ENCODE measurements around the gene DTNA.

DNA sequence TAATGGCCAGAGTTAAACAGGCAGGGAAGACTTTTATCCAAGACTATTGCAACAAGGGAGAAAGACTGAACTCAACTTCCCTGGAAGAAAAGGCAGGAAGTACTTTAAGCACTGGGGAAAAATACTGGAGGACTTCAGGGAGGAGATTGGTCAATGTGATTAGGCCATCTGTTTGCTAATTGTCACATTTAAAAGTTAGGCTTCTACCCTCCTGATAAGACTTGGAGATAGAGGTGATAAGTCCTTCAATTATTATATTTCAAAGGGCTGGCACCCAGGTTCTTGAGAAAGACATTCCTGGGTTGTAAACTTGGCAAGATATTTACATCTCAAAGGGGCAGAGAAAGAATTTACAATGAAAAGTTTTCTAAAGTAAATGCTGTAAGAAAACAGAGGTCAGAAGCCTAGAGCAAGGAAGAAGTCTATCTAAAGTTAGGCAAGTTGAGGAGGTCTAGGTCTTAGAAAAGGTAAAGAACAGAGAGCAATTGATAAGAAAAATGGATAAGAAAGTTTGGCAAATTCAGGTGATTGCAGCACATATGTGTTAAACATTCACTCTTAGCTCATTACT is 48.4 kb downstream of the DTNA start:
- TF ChIP-seq POLR2A (IDR thresholded peaks at IDR 0.05), result no peak
- TF ChIP-seq, protein P1, sequence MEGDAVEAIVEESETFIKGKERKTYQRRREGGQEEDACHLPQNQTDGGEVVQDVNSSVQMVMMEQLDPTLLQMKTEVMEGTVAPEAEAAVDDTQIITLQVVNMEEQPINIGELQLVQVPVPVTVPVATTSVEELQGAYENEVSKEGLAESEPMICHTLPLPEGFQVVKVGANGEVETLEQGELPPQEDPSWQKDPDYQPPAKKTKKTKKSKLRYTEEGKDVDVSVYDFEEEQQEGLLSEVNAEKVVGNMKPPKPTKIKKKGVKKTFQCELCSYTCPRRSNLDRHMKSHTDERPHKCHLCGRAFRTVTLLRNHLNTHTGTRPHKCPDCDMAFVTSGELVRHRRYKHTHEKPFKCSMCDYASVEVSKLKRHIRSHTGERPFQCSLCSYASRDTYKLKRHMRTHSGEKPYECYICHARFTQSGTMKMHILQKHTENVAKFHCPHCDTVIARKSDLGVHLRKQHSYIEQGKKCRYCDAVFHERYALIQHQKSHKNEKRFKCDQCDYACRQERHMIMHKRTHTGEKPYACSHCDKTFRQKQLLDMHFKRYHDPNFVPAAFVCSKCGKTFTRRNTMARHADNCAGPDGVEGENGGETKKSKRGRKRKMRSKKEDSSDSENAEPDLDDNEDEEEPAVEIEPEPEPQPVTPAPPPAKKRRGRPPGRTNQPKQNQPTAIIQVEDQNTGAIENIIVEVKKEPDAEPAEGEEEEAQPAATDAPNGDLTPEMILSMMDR (IDR thresholded peaks at IDR 0.05), result no peak
